ENCODE results near the gene CYTH2.

Gene CYTH2

GRCh38 chr19:48445606-48446481 lies 23.3 kb upstream of the CYTH2 start, which contains the start of gene GRWD1:
TSS of gene GRWD1 (plus strand) at chr19:48445983. CDS start at chr19:48446006, 23 bp downstream.
- H3K9me3 Mint-ChIP-seq (ENCODE audit: low read depth): no peaks in the 10 kb centered on the region
- peak within 1 kb of the TSS; percentile 93 for H3K27ac Mint-ChIP-seq
- H3K4me3 Mint-ChIP-seq: peak within 1 kb of the TSS; percentile 79
- H3K27me3 Mint-ChIP-seq: peaks cover 10% of the 10 kb centered on the region
- H3K36me3 Mint-ChIP-seq: peaks cover 11% of the 10 kb centered on the region
- peaks cover 37% of the 10 kb centered on the region for H3K4me1 Mint-ChIP-seq (ENCODE audit: low read depth)

DNA sequence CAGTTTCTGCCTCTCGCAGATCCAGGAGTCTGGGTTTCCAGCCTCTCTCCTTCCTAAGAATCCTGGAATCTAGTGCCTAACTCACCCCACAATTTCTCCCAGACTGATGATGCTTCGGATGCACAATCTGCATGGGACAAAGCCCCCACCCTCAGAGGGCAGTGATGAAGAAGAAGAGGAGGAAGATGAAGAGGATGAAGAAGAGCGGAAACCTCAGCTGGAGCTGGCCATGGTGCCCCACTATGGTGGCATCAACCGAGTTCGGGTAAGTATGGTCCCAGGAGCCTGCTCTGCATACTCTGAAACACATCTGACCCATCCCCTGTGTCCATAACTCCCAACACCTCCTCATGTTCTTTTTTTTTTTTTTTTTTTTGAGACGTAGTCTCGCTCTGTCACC lies 22.6 kb upstream of the CYTH2 start:
- Mint-ChIP-seq H3K36me3 (peaks cover 9% of the 10 kb centered on the region), H3K27ac (peak overlapping the region; percentile 93), H3K9me3 (ENCODE audit: low read depth) (no peaks in the 10 kb centered on the region), H3K4me1 (ENCODE audit: low read depth) (peaks cover 37% of the 10 kb centered on the region), H3K4me3 (peak overlapping the region; percentile 79), H3K27me3 (peaks cover 7% of the 10 kb centered on the region)

DNA sequence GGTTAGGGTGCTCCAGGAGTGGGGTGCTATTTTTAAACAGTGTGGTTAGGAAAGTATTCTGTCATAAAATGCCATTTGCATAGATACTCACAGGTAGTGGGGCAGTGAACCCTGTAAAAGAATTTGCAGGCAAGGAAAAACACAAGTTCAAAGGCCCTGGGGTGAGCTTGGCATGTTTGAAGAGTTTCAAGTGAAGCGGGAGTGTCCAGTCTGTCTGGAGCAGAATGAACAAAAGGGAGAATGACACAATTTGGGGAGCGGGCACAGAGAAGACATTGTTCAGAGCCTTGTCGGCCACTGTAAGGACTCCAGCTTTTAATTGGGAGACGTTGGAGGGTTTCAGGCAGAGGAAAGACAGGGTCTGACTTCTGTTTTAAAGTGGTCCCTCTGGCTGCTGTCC lies 20.6 kb upstream of the CYTH2 start:
- Mint-ChIP-seq H3K4me1 (ENCODE audit: low read depth) (peaks cover 36% of the 10 kb centered on the region), H3K9me3 (ENCODE audit: low read depth) (no peaks in the 10 kb centered on the region), H3K27ac (peak overlapping the region; percentile 41), H3K36me3 (peaks cover 9% of the 10 kb centered on the region), H3K27me3 (peaks cover 5% of the 10 kb centered on the region), H3K4me3 (peak overlapping the region; percentile 79)

DNA sequence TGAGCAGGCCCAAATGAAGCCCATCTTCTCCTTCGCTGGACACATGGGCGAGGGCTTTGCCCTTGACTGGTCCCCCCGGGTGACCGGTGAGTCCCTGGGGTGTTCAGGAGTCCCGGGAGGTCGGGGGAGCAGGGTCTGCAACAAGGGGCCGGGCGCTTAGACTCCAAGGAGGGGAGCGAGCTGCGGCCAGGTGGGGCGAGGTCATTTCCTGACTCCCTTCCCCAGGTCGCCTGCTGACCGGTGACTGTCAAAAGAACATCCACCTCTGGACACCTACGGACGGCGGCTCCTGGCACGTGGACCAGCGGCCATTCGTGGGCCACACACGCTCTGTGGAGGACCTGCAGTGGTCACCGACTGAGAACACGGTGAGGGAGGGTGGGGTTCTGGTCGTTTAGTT lies 18.7 kb upstream of the CYTH2 start:
- Mint-ChIP-seq H3K9me3 (ENCODE audit: low read depth) (no peaks in the 10 kb centered on the region), H3K27me3 (no peaks in the 10 kb centered on the region), H3K4me1 (ENCODE audit: low read depth) (peaks cover 27% of the 10 kb centered on the region), H3K27ac (no peak overlapping the region), H3K36me3 (peaks cover 9% of the 10 kb centered on the region), H3K4me3 (no peak overlapping the region)

DNA sequence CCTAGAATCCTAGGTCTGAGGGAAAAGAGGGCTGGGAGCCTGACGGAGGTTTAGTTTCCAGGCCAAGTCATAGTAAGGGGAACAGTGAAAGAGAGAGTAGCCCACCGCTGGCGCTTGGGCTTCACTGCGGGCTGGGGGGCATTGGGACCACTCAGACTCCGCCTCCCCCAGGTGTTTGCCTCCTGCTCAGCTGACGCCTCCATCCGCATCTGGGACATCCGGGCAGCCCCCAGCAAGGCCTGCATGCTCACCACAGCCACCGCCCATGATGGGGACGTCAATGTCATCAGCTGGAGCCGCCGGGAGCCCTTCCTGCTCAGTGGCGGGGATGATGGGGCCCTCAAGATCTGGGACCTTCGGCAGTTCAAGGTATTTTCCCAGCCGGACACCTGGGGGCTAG lies 18.3 kb upstream of the CYTH2 start:
- Mint-ChIP-seq H3K27me3 (no peaks in the 10 kb centered on the region), H3K4me1 (ENCODE audit: low read depth) (peaks cover 25% of the 10 kb centered on the region), H3K9me3 (ENCODE audit: low read depth) (no peaks in the 10 kb centered on the region), H3K27ac (no peak overlapping the region), H3K4me3 (no peak overlapping the region), H3K36me3 (peaks cover 9% of the 10 kb centered on the region)

DNA sequence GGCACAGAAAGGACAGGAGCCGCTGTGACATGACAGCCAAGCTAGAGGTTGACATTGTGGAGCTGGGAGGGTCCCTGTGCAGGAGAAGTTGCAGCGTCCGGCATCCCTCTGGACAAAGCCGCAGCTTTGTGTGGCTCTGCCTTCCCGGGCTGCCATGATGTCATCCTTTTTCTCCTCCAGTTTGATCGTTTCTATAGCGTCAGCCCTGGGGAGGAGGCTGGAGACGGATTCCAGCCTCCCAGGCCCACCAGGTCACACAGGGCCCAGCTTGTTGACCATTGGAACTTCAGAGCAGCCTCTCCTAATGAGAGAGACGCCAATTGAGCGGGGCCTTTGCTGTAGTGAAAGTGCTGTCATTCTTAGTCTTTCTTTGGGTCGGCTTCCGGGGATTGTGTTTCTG lies 17.5 kb upstream of the CYTH2 start:
- H3K9me3 Mint-ChIP-seq (ENCODE audit: low read depth): no peaks in the 10 kb centered on the region
- H3K4me1 Mint-ChIP-seq (ENCODE audit: low read depth): peaks cover 22% of the 10 kb centered on the region
- H3K36me3 Mint-ChIP-seq: peaks cover 9% of the 10 kb centered on the region
- H3K27me3 Mint-ChIP-seq: no peaks in the 10 kb centered on the region
- no peak overlapping the region for H3K4me3 Mint-ChIP-seq
- H3K27ac Mint-ChIP-seq: no peak overlapping the region

DNA sequence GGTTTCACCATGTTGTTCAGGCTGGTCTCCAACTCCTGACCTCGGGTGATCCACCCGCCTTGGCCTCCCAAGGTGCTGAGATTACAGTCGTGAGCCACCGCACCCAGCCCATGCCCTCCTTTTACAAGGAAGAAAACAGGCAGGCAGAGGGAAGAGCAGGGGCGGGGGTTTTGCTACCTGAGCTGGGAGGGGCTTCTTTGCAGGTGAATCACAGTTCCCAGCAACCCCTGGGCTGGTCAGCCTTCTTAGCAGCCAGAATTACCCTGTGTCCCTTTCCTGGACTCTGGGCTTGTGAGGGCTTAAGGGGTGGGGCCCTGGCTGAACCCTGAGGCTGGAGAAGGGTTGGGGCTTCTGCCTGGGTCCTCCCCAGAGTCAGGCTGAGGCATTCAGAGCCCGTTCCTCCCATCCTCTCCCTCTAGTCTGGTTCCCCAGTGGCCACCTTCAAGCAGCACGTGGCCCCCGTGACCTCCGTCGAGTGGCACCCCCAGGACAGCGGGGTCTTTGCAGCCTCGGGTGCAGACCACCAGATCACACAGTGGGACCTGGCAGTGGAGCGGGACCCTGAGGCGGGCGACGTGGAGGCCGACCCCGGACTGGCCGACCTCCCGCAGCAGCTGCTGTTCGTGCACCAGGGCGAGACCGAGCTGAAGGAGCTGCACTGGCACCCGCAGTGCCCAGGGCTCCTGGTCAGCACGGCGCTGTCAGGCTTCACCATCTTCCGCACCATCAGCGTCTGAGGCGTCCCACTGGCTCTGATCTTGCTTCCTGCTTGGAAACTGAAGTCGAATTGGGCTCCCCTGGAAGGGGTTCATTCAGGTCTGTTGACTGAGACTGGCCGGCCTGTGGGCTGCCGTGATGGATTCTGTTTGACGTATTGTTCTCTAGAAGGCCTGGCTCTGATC lies 16.6 kb upstream of the CYTH2 start:
- peaks cover 17% of the 10 kb centered on the region for H3K4me1 Mint-ChIP-seq (ENCODE audit: low read depth)
- H3K9me3 Mint-ChIP-seq (ENCODE audit: low read depth): no peaks in the 10 kb centered on the region
- H3K4me3 Mint-ChIP-seq: no peak overlapping the region
- no peaks in the 10 kb centered on the region for H3K27me3 Mint-ChIP-seq
- no peak overlapping the region for H3K27ac Mint-ChIP-seq
- H3K36me3 Mint-ChIP-seq: peaks cover 9% of the 10 kb centered on the region

- H3K27me3 Mint-ChIP-seq: no peaks in the 10 kb centered on the region
- H3K4me3 Mint-ChIP-seq: no peak overlapping the region
- no peak overlapping the region for H3K27ac Mint-ChIP-seq
- H3K4me1 Mint-ChIP-seq (ENCODE audit: low read depth): peaks cover 4% of the 10 kb centered on the region
- H3K9me3 Mint-ChIP-seq (ENCODE audit: low read depth): no peaks in the 10 kb centered on the region
- no peaks in the 10 kb centered on the region for H3K36me3 Mint-ChIP-seq
Measured at GRCh38 chr19:48454150-48454730, 14.9 kb upstream of the CYTH2 start.

- peak within 1 kb of the TSS; percentile 46 for H3K27ac Mint-ChIP-seq
- no peaks in the 10 kb centered on the region for H3K36me3 Mint-ChIP-seq
- no peaks in the 10 kb centered on the region for H3K9me3 Mint-ChIP-seq (ENCODE audit: low read depth)
- peaks cover 4% of the 10 kb centered on the region for H3K4me1 Mint-ChIP-seq (ENCODE audit: low read depth)
- no peak within 1 kb of the TSS for H3K4me3 Mint-ChIP-seq
- no peaks in the 10 kb centered on the region for H3K27me3 Mint-ChIP-seq
Measured at GRCh38 chr19:48455171-48455907, 13.8 kb upstream of the CYTH2 start, which contains the start of gene KCNJ14. TSS of gene KCNJ14 (plus strand) at chr19:48455574. CDS start at chr19:48461725, 6,151 bp downstream.

DNA sequence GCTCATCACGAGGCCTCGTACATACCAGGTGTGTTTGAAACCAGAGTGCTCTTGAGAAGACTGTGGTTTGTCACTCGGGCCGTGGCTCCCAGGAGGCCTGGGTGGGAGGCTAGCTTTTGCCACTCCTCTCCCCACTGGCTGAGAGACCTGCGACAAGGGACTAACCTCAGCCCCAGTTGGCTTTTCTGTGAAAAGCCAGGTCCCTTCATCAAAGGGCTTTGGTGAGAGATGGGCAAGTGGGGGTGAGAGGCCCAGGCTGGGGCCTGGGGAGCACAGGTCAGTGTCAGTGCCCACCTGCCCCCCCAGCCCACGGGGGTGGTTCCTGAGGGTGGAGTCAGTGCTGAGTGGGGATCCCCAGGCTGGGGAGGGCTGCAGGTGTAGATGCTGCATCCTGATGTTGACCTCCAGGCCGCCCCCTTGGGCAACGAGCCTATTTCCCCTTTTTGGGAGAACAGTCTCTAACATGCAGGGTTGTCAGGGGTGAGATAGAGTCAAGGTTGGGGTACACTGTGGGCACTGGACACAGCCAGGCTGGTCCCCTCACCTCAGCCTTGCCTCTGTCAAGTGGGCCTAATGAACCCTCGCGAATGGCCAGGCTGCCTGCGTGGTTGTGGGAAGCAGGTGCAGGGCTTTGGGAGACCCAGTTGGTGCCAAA lies 13.1 kb upstream of the CYTH2 start:
- H3K27me3 Mint-ChIP-seq: no peaks in the 10 kb centered on the region
- peaks cover 4% of the 10 kb centered on the region for H3K4me1 Mint-ChIP-seq (ENCODE audit: low read depth)
- H3K4me3 Mint-ChIP-seq: no peak overlapping the region
- H3K27ac Mint-ChIP-seq: no peak overlapping the region
- no peaks in the 10 kb centered on the region for H3K36me3 Mint-ChIP-seq
- H3K9me3 Mint-ChIP-seq (ENCODE audit: low read depth): no peaks in the 10 kb centered on the region

DNA sequence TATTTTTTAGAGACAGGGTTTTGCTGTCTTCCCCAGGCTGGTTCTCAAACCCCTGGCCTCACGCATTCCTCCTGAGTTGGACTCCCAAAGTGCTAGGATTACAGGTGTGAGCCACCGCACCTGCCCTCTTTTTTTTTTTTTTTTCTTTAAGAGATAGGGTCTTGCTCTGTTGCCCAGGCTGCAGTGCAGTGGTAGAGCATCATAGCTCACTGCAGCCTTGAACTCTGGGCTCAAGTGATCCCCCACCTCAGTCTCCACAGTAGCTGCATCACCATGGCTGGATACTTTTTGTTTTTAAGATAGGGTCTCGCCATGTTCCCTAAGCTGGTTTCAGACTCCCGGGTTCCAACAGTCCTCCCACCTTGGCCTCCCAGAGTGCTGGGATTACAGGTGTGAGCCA lies 12.3 kb upstream of the CYTH2 start:
- no peaks in the 10 kb centered on the region for H3K9me3 Mint-ChIP-seq (ENCODE audit: low read depth)
- no peak overlapping the region for H3K27ac Mint-ChIP-seq
- H3K4me3 Mint-ChIP-seq: no peak overlapping the region
- peaks cover 4% of the 10 kb centered on the region for H3K4me1 Mint-ChIP-seq (ENCODE audit: low read depth)
- no peaks in the 10 kb centered on the region for H3K27me3 Mint-ChIP-seq
- no peaks in the 10 kb centered on the region for H3K36me3 Mint-ChIP-seq

- H3K36me3 Mint-ChIP-seq: no peaks in the 10 kb centered on the region
- peaks cover 4% of the 10 kb centered on the region for H3K4me1 Mint-ChIP-seq (ENCODE audit: low read depth)
- no peaks in the 10 kb centered on the region for H3K9me3 Mint-ChIP-seq (ENCODE audit: low read depth)
- H3K27me3 Mint-ChIP-seq: no peaks in the 10 kb centered on the region
- no peak overlapping the region for H3K4me3 Mint-ChIP-seq
- H3K27ac Mint-ChIP-seq: no peak overlapping the region
Measured at GRCh38 chr19:48458016-48458415, 11.2 kb upstream of the CYTH2 start.

- Mint-ChIP-seq H3K4me3 (no peak overlapping the region), H3K27me3 (no peaks in the 10 kb centered on the region), H3K4me1 (ENCODE audit: low read depth) (no peaks in the 10 kb centered on the region), H3K36me3 (no peaks in the 10 kb centered on the region), H3K9me3 (ENCODE audit: low read depth) (no peaks in the 10 kb centered on the region), H3K27ac (no peak overlapping the region)
Measured at GRCh38 chr19:48461651-48461981, 7.6 kb upstream of the CYTH2 start.
